ENCODE data around the gene MX2.

- TF ChIP-seq, protein P1, sequence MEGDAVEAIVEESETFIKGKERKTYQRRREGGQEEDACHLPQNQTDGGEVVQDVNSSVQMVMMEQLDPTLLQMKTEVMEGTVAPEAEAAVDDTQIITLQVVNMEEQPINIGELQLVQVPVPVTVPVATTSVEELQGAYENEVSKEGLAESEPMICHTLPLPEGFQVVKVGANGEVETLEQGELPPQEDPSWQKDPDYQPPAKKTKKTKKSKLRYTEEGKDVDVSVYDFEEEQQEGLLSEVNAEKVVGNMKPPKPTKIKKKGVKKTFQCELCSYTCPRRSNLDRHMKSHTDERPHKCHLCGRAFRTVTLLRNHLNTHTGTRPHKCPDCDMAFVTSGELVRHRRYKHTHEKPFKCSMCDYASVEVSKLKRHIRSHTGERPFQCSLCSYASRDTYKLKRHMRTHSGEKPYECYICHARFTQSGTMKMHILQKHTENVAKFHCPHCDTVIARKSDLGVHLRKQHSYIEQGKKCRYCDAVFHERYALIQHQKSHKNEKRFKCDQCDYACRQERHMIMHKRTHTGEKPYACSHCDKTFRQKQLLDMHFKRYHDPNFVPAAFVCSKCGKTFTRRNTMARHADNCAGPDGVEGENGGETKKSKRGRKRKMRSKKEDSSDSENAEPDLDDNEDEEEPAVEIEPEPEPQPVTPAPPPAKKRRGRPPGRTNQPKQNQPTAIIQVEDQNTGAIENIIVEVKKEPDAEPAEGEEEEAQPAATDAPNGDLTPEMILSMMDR (IDR thresholded peaks at IDR 0.05), result no peak
- TF ChIP-seq POLR2A (IDR thresholded peaks at IDR 0.05), result no peak
These were observed 15.7 kb upstream of the MX2 start for GRCh38 chr21:41345934-41346685.

Measured in body of pancreas (tissue), 4 donors.